ENCODE data around the gene SGSH.

The SGSH gene

DNA sequence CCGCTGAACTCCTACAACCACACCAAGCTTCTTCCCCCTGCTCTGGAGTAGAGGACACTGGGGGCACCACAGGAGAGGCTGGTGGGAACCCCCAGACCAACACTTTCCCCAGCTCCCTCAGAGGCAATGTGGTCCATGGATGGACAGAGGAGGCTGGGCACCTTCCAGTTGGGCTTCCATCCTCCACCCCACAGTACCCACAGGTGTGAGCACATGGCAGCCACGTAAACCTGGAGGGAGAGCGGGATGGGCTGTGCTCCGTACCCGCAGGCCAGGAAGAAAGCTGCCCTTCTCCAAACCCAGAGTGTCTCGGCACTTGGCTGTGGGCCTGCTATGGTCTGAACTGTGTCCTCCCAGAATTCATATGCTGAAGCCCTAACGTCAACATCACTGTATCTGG, 1.7 kb downstream of the SGSH start:
- CTCF ChIA-PET = interaction anchor here (0.7 to 1.0 kb wide), 4 partner anchors 12 to 117 kb away, joined by 3 to 5 read pairs (median 4); partner anchors contain the start of gene GAA
- TF ChIP-seq, protein P1, sequence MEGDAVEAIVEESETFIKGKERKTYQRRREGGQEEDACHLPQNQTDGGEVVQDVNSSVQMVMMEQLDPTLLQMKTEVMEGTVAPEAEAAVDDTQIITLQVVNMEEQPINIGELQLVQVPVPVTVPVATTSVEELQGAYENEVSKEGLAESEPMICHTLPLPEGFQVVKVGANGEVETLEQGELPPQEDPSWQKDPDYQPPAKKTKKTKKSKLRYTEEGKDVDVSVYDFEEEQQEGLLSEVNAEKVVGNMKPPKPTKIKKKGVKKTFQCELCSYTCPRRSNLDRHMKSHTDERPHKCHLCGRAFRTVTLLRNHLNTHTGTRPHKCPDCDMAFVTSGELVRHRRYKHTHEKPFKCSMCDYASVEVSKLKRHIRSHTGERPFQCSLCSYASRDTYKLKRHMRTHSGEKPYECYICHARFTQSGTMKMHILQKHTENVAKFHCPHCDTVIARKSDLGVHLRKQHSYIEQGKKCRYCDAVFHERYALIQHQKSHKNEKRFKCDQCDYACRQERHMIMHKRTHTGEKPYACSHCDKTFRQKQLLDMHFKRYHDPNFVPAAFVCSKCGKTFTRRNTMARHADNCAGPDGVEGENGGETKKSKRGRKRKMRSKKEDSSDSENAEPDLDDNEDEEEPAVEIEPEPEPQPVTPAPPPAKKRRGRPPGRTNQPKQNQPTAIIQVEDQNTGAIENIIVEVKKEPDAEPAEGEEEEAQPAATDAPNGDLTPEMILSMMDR (IDR thresholded peaks at IDR 0.05; ENCODE audit: insufficient read depth, low read length, missing control alignments) = no peak
- DNase-seq (ENCODE audit: low read depth, low spot score) = no peak
- H3K4me3 ChIP-seq (ENCODE audit: low read depth, low read length) = no peak overlapping the region
- POLR2A ChIA-PET = interaction anchor here (2.3 kb wide), 1 partner anchor 73 kb away, joined by 8 read pairs; no protein-coding TSS in a partner anchor

DNA sequence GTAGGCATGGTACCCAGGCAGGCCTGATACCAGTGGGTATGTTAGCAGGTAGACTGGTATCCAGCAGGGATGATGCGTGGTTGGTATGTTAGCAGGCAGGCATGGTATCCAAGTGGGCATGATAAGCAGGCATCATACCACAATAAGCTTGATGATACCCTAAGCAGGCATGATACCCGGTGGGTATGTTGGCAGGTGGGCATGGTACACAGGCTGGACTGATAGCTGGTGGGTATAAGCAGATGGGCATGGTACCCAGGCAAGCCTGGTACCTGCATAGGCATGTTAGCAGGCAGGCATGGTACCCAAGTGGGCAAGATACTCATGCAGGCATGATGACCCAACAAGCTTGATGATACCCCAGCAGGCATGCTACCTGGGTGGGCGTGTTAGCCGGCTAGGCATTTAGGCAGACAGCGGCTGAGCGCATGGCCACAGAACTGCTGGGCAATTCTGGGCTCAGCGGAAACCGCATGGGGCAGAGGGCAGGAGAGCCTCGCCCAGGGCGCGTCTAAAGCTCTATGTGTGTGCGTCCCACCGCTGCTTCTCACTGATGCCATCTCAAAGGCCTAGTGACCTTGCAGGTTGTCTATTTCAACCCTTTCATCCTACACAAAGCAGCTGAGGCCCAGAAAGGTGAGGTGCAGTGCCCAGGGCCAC, 2.3 kb downstream of the SGSH start:
- TF ChIP-seq, protein P1 (IDR thresholded peaks at IDR 0.05; ENCODE audit: insufficient read depth, low read length, missing control alignments) = no peak
- POLR2A ChIA-PET = interaction anchor here (2.3 kb wide), 1 partner anchor 72 kb away, joined by 8 read pairs; no protein-coding TSS in a partner anchor
- no peak for DNase-seq (ENCODE audit: low read depth, low spot score)
- no peak overlapping the region for H3K4me3 ChIP-seq (ENCODE audit: low read depth, low read length)
- CTCF ChIA-PET = interaction anchor here (0.7 to 1.0 kb wide), 4 partner anchors 11 to 116 kb away, joined by 3 to 5 read pairs (median 4); partner anchors contain the start of gene GAA

DNA sequence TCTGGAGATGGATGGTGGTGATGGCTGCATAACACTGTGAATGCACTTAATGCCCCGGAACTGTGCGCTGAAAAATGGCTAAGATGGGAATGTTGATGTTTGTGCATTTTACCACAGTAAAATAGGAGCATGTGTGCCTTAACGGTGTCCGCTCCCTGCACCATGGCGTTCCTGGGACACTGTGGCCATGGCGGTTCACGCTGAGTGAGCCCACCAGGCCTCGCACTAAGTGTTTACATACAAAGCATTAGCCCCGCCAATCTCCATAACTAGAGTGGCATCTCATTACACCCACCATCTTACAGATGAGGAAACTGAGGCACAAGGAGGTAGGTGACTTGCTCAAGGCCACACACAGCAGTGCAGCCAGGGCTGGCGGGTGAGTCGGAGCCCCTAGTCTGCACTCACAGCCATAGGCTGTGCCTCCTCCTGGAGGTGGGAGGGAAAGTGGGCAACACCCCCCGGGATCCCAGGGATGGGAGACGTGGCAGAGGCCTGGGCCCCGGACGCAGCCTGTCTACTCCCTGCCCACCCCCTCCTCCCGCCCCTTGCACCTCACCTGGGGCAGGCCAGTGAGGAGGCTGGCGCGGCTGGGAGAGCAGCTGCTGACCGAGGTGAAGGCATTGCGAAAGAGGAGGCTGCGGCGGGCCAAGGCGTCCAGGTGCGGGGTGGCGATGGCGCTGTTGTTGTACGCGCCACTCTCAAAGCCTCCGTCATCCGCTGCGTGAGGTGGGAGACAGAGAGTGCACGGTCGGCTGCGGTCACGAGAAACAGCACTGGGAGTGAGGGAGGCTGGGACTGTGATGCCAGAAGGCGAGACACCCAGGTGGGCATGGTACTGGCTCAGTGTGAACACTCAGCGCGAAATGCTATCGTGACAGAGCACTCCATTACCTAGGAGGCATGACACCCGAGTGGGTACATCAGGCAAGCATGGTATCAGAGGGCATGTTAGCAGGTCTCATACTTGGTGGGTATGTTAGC, 3.4 kb downstream of the SGSH start:
- TF ChIP-seq, protein P1 (IDR thresholded peaks at IDR 0.05; ENCODE audit: insufficient read depth, low read length, missing control alignments) = no peak
- H3K4me3 ChIP-seq (ENCODE audit: low read depth, low read length) = no peak overlapping the region
- CTCF ChIA-PET = no interaction called here
- POLR2A ChIA-PET = no interaction called here
- DNase-seq (ENCODE audit: low read depth, low spot score) = no peak

DNA sequence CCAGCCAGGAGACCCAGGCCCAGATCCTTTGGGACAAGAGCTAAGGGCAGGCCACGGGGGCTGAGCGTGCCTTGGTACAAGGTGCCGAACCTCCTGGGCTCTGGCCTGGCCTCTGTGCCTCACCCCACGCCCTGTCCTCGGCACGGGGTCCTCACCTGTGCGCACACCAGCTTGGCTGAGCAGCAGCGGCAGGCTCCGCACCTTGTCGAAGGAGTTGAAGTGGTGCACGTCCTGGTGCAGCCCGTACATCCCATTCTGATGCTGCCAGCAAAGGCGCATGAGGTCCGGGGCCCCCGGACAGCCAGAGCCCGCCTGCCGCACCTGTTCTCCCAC, 5.3 kb downstream of the SGSH start:
- ChIA-PET CTCF (no interaction called here), POLR2A (no interaction called here)
- TF ChIP-seq, protein P1 (IDR thresholded peaks at IDR 0.05; ENCODE audit: insufficient read depth, low read length, missing control alignments) = no peak
- no peak overlapping the region for H3K4me3 ChIP-seq (ENCODE audit: low read depth, low read length)
- no peak for DNase-seq (ENCODE audit: low read depth, low spot score)

GRCh38 chr17:80214012-80214877, 5.9 kb downstream of the SGSH start:
- ChIA-PET CTCF (no interaction called here), POLR2A (no interaction called here)
- TF ChIP-seq, protein P1 (IDR thresholded peaks at IDR 0.05; ENCODE audit: insufficient read depth, low read length, missing control alignments) = no peak
- H3K4me3 ChIP-seq (ENCODE audit: low read depth, low read length) = no peak overlapping the region
- no peak for DNase-seq (ENCODE audit: low read depth, low spot score)

Data from AG04449 (cell line).